A673 (cell line): Measurements from ENCODE around the gene WHRN. TPM values are rescaled to one million over a fixed set of nuclear protein-coding genes. Genes with fewer than 3 reads are reported as not detected.

Experiments used
- BruUV-seq: library from RNA; stranded (reverse); fragments of 400-500 nt; replicated peaks from 2 replicates; lab custom pipeline; 2021; lab: Mats Ljungman, UMichigan
- CTCF ChIA-PET: fragments of 300-600 bp; sonication (Branson Sonifier 250); formaldehyde crosslinking; loops from one replicate; lab custom pipeline; 2022; ENCODE audit warnings: antibody characterized with exemption; lab: Charles Lee
- POLR2A ChIA-PET: fragments of 300-600 bp; sonication (Branson Sonifier 250); formaldehyde crosslinking; loops from one replicate; lab custom pipeline; 2022; ENCODE audit warnings: antibody characterized with exemption; ENCODE audit not compliant: low non-redundant PET; lab: Charles Lee
- DNase-seq: peaks from one replicate; pipeline ENCODE4 v3.0.0-alpha.2; 2015; ENCODE audit warnings: low spot score
- H3K27ac ChIP-seq: fragments of 200-600 bp; sonication (generic); 2 replicates; pipeline ENCODE4 v1.5.1; 2016; ENCODE audit warnings: mixed run types, low read depth, mild to moderate bottlenecking, mixed read lengths, antibody characterized with exemption, low read length; ENCODE audit not compliant: poor library complexity, severe bottlenecking
- H3K27me3 ChIP-seq: fragments of 200-600 bp; sonication (generic); replicated peaks from 2 replicates; pipeline ENCODE4 v1.6.1; 2017; ENCODE audit warnings: mixed run types, low read depth, mild to moderate bottlenecking, mixed read lengths, antibody characterized with exemption, low read length; ENCODE audit not compliant: insufficient read depth, poor library complexity
- H3K36me3 ChIP-seq: fragments of 200-600 bp; sonication (generic); 2 replicates; pipeline ENCODE4 v1.6.1; 2016; ENCODE audit warnings: mixed run types, mild to moderate bottlenecking, mixed read lengths, antibody characterized with exemption, low read length; ENCODE audit not compliant: insufficient read depth, poor library complexity, severe bottlenecking
- H3K4me1 ChIP-seq: fragments of 200-600 bp; sonication (generic); 2 replicates; pipeline ENCODE4 v1.6.1; 2017; ENCODE audit warnings: mixed run types, mild to moderate bottlenecking, mixed read lengths, antibody characterized with exemption, low read length; ENCODE audit not compliant: insufficient read depth, poor library complexity, severe bottlenecking
- H3K4me3 ChIP-seq: fragments of 200-600 bp; sonication (generic); 2 replicates; pipeline ENCODE4 v1.5.1; 2016; ENCODE audit warnings: low read depth, mixed run types, mild to moderate bottlenecking, mixed read lengths, low read length; ENCODE audit not compliant: poor library complexity, severe bottlenecking
- H3K9me3 ChIP-seq: fragments of 200-600 bp; sonication (generic); 2 replicates; pipeline ENCODE4 v1.6.1; 2016; ENCODE audit warnings: mixed run types, low read depth, mild to moderate bottlenecking, mixed read lengths, antibody characterized with exemption, low read length; ENCODE audit not compliant: poor library complexity, severe bottlenecking
- CTCF ChIP-seq: fragments of 300-800, 200-600 bp; sonication (generic); conservative IDR thresholded peaks from 2 replicates; pipeline ENCODE4 v1.5.1; 2017; ENCODE audit warnings: low read depth, mild to moderate bottlenecking, antibody characterized with exemption, low read length, moderate library complexity, mixed read lengths
- EZH2 ChIP-seq: fragments of 200-600 bp; sonication (generic); IDR thresholded peaks from 2 replicates; pipeline ENCODE4 v1.6.1; 2017; ENCODE audit warnings: borderline replicate concordance, low read depth, mild to moderate bottlenecking, mixed read lengths, antibody characterized with exemption, low read length; ENCODE audit not compliant: poor library complexity, severe bottlenecking
- intact Hi-C: fragments of 100-400 bp; cut with micrococcal nuclease; formaldehyde crosslinking; loops from one replicate; pipeline ENCODE4 v1.10.0; 2022; ENCODE audit not compliant: unreplicated experiment
- total RNA-seq: library from RNA; stranded (reverse); gene quantifications from 2 replicates; pipeline ENCODE4 v1.2.3, GENCODE V29; 2021

WHRN gene
- total RNA-seq, 1 experiment from 2014 or later, result 9.1 TPM

DNA sequence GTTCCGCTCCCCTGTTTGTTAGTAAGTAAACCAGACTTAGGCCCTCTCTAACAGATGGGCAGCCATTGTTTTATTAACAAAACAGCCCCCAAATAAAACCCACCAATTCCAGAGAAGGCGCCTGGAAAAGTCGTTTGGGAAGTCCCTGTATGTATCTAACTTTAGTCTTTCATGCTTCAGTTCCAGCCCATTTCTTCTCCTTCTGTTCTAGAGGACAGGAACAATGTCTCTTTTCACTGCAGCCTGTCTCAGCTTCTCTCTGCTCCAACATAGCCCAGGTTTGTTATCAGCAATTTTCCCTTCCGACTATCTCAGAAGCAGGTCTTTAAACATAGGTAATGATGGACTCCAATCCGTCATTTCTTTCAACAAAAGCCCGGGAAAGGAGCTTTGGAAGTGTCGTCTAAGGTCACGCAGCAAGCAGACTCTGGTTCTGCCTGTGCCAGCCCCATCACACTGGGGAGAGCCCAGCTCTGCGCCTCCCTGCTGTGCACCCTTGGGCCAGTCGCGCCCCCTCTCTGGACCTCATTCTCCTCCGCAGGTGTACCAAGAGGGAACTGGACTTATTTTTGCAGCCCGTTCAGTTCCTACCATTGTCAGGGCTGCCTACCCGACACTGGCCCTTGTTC, 107.9 kb downstream of the WHRN start:
- no peaks in the 10 kb centered on the region for H3K9me3 ChIP-seq
- H3K27me3 ChIP-seq, result no peaks in the 10 kb centered on the region
- no peak for DNase-seq
- no peak for TF ChIP-seq EZH2
- TF ChIP-seq CTCF, result no peak
- ChIA-PET CTCF (no interaction called here), POLR2A (interaction anchor here (0.5 to 0.6 kb wide), 2 partner anchors 262 to 303 kb away, joined by 3 to 4 read pairs; no protein-coding TSS in a partner anchor)
- intact Hi-C loops, result no loop called here
- BruUV-seq, result TSS peak; percentile 49
- H3K4me1 ChIP-seq, result peaks cover 26% of the 10 kb centered on the region
- peak overlapping the region; percentile 81 for H3K27ac ChIP-seq
- H3K4me3 ChIP-seq, result peak overlapping the region; percentile 68
- H3K36me3 ChIP-seq, result no peaks in the 10 kb centered on the region

- peak overlapping the region; percentile 68 for H3K4me3 ChIP-seq
- H3K27me3 ChIP-seq, result no peaks in the 10 kb centered on the region
- intact Hi-C loops, result no loop called here
- H3K9me3 ChIP-seq, result no peaks in the 10 kb centered on the region
- peaks cover 26% of the 10 kb centered on the region for H3K4me1 ChIP-seq
- peak; percentile 55 for DNase-seq
- no peaks in the 10 kb centered on the region for H3K36me3 ChIP-seq
- H3K27ac ChIP-seq, result peak overlapping the region; percentile 81
- ChIA-PET POLR2A (interaction anchor here (0.5 kb wide), 1 partner anchor 263 kb away, joined by 3 read pairs; no protein-coding TSS in a partner anchor), CTCF (no interaction called here)
- no TSS peak for BruUV-seq
- TF ChIP-seq CTCF (no peak), EZH2 (no peak)
Observed at GRCh38 chr9:114396558-114397218, 108.6 kb downstream of the WHRN start.

GRCh38 chr9:114395768-114396167, 109.5 kb downstream of the WHRN start:
- no peaks in the 10 kb centered on the region for H3K9me3 ChIP-seq
- BruUV-seq, result no TSS peak
- H3K27me3 ChIP-seq, result no peaks in the 10 kb centered on the region
- H3K4me1 ChIP-seq, result peaks cover 26% of the 10 kb centered on the region
- DNase-seq, result no peak
- no peak overlapping the region for H3K4me3 ChIP-seq
- TF ChIP-seq CTCF (no peak), EZH2 (no peak)
- H3K36me3 ChIP-seq, result no peaks in the 10 kb centered on the region
- H3K27ac ChIP-seq, result no peak overlapping the region
- ChIA-PET POLR2A (interaction anchor here (0.7 kb wide), 1 partner anchor 11 kb away, joined by 5 read pairs; no protein-coding TSS in a partner anchor), CTCF (no interaction called here)
- intact Hi-C loops, result no loop called here
